Endothelial cell of umbilical vein (primary cell): ENCODE measurements around the gene SEMA4A.
A peak's percentile ranks its signal among the peaks of the same experiment; 100 is the strongest.

ENCODE experiments used
- CTCF ChIP-seq, 2 donors: IDR thresholded peaks; 1 replicate in 1 of 2; 2 replicates in 1 of 2; pipeline ENCODE4 v1.5.1; 2011; ENCODE audit warnings: low read length in 2 of 2, mild to moderate bottlenecking in 2 of 2, moderate library complexity in 2 of 2, control low read depth in 1 of 2, inconsistent platforms in 1 of 2, low read depth in 1 of 2; ENCODE audit not compliant: insufficient read depth in 1 of 2; ENCODE audit errors: extremely low read depth in 1 of 2
- FOS ChIP-seq: IDR thresholded peaks from 2 replicates; pipeline ENCODE4 v1.6.1; 2011; ENCODE audit warnings: mild to moderate bottlenecking, low read length, moderate library complexity, borderline replicate concordance; ENCODE audit not compliant: insufficient read depth
- JUN ChIP-seq: IDR thresholded peaks from 2 replicates; pipeline ENCODE4 v1.6.1; 2011; ENCODE audit warnings: borderline replicate concordance, low read depth; ENCODE audit not compliant: insufficient read length, insufficient read depth
- MAX ChIP-seq: IDR thresholded peaks from 2 replicates; pipeline ENCODE4 v1.6.1; 2011; ENCODE audit not compliant: insufficient read depth, insufficient read length
- MYC ChIP-seq: IDR thresholded peaks from one replicate; pipeline ENCODE4 v1.6.1; 2011; ENCODE audit warnings: mild to moderate bottlenecking, low read depth, low read length
- POLR2A ChIP-seq: IDR thresholded peaks from 2 replicates; pipeline ENCODE4 v1.6.1; 2012; ENCODE audit warnings: low read depth, mild to moderate bottlenecking, control low read depth, low read length

GRCh38 chr1:156136970-156137483, 16.4 kb upstream of the SEMA4A start:
- peak in 1 of 2 donors; percentile 7 for TF ChIP-seq CTCF (IDR thresholded peaks at IDR 0.05; ENCODE audit: extremely low read depth in 1 of 2, insufficient read depth in 1 of 2, low read depth in 1 of 2, low read length in 2 of 2)
- no peak for TF ChIP-seq POLR2A
- no peak for TF ChIP-seq MYC
- TF ChIP-seq FOS, result no peak
- TF ChIP-seq MAX, result no peak
- TF ChIP-seq JUN, result no peak
